BE2C (cell line): ENCODE measurements around the gene COL9A3.

ENCODE experiments used
- DNase-seq: peaks from one replicate; pipeline ENCODE4 v3.0.0-alpha.2; 2020
- H3K27me3 ChIP-seq: fragments of 250-450 bp; sonication (Bioruptor Pico); 2 replicates; pipeline ENCODE4 v1.5.1; 2020; ENCODE audit warnings: mild to moderate bottlenecking
- H3K36me3 ChIP-seq: fragments of 250-450 bp; sonication (Bioruptor Pico); 2 replicates; pipeline ENCODE4 v1.5.1; 2020; ENCODE audit warnings: mild to moderate bottlenecking
- H3K4me1 ChIP-seq: fragments of 250-450 bp; sonication (Bioruptor Pico); 2 replicates; pipeline ENCODE4 v1.5.1; 2020
- H3K4me3 ChIP-seq: 2 replicates; pipeline ENCODE4 v1.5.1; 2011; ENCODE audit warnings: low read depth, low read length
- H3K9me3 ChIP-seq: fragments of 250-450 bp; sonication (Bioruptor Pico); 2 replicates; pipeline ENCODE4 v1.5.1; 2020
- TF ChIP-seq, protein P1 (sequence below): IDR thresholded peaks from 2 replicates; pipeline ENCODE4 v1.5.1; 2012; ENCODE audit warnings: mild to moderate bottlenecking, low read depth, low read length

COL9A3 gene

DNA sequence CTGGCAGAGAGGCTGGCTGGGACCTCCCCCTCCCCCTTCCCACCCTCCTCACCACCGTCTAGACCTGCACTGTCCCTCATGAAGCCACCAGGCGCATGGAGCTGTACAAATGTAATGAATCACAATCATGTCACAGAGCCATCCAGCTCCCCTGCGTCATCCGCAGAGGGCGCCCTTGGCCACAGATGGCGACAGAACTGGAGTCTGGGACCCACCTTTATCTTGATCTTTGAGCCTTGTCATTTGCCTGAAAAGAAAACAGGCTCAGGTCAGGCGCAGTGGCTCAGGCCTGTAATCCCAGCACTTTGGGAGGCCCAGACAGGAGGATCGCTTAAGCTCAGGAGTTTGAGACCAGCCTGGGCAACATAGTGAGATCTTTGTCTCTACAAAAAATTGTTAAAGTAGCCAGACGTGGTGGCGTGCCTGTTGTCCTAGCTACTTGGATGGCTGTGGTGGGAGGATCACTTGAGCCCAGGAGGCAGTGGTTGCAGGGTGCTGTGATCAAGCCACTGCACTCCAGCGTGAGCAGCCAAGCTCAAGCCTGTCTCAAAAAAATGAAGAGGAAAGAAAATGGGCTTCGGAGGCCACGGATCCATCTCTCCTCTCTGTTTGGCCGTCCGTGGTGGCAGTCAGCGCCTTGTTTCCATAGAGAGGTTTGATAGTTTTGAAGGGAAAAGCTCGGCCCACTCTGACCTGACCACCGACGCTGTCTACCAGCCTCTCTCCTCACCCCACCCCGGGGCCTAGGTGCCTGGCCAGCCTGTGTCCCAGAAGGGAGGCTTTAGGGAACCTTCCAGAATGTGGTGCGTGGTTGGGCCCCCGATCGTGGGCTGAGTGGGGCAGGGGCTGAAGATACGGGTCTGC lies 6.2 kb downstream of the COL9A3 start:
- no peaks in the 10 kb centered on the region for H3K27me3 ChIP-seq
- H3K9me3 ChIP-seq: no peaks in the 10 kb centered on the region
- H3K36me3 ChIP-seq: no peaks in the 10 kb centered on the region
- H3K4me3 ChIP-seq: no peak overlapping the region
- TF ChIP-seq, protein P1, sequence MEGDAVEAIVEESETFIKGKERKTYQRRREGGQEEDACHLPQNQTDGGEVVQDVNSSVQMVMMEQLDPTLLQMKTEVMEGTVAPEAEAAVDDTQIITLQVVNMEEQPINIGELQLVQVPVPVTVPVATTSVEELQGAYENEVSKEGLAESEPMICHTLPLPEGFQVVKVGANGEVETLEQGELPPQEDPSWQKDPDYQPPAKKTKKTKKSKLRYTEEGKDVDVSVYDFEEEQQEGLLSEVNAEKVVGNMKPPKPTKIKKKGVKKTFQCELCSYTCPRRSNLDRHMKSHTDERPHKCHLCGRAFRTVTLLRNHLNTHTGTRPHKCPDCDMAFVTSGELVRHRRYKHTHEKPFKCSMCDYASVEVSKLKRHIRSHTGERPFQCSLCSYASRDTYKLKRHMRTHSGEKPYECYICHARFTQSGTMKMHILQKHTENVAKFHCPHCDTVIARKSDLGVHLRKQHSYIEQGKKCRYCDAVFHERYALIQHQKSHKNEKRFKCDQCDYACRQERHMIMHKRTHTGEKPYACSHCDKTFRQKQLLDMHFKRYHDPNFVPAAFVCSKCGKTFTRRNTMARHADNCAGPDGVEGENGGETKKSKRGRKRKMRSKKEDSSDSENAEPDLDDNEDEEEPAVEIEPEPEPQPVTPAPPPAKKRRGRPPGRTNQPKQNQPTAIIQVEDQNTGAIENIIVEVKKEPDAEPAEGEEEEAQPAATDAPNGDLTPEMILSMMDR: peak; percentile 75
- peaks cover 33% of the 10 kb centered on the region for H3K4me1 ChIP-seq
- DNase-seq: peak; percentile 91

DNA sequence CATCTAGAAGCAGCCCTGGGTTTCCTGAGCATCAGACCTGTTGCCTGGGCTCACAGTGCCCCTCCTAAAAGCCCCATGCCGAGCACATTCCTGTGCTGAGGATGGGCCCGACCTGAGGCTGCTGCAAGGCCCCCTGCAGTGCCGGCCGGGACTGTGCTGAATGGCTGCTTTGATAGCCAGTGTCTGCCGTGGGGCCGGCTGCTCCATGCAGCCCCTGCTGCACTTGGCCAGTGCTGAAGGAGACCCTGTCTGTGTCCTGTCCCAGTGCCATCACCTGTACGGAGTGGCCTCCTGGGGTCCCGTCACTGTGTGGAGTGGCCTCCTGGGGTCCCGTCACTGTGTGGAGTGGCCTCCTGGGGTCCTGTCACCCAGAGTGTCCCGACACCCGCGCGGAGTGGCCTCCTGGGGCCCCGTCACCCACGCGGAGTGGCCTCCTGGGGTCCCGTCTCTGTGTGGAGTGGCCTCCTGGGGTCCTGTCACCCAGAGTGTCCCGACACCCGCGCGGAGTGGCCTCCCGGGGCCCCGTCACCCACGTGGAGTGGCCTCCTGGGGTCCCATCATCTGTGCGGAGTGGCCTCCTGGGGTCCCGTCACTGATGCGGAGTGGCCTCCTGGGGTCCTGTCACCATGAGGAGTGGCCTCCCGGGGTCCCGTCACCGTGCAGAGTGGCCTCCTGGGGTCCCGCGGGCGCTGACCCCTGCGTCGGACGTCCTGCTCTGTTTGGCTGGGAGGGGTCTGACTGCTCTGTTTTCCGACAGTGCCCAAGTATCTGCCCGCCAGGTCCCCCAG lies 7.0 kb downstream of the COL9A3 start:
- Histone ChIP-seq H3K4me3 (no peak overlapping the region), H3K27me3 (no peaks in the 10 kb centered on the region), H3K36me3 (no peaks in the 10 kb centered on the region), H3K4me1 (peaks cover 26% of the 10 kb centered on the region), H3K9me3 (no peaks in the 10 kb centered on the region)
- DNase-seq: no peak
- TF ChIP-seq, protein P1: no peak

DNA sequence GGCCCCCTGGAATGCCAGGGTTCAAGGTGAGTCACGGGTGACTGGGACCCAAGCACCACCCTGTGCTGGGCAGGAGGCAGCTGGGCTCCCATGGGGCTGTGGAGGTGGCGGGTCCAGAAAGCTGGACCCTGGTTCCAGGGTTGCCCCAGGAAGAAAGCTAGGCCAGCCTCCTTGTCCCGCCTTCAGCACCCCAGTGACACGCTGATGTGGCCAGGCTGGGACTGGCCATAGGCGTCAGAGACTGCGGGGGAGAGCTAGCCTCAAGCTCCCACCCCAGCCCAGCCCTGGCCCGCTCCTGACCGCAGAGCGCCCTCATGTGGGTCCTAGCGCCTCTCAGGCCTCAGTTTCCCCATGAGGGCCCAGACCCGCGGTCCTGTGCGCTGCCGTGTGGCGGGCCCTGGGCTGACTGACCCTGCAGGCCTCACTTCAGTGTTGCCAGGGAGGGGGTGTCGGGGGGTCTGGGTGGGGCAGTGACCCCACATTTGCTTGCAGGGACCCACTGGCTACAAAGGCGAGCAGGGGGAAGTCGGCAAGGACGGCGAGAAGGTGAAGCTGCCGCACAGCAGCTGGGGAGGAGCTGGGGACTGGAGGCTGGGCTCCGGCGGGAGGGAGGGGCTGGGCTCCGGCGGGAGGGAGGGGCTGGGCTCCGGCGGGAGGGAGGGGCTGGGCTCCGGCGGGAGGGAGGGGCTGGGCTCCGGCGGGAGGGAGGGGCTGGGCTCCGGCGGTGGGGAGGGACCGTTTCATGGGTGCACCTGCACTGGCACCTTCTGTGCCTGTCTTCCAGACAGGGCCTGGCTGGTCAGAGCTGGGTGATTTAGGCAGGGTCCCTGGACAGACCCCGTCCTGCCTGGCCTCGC lies 7.9 kb downstream of the COL9A3 start:
- Histone ChIP-seq H3K4me1 (peaks cover 17% of the 10 kb centered on the region), H3K27me3 (no peaks in the 10 kb centered on the region), H3K36me3 (no peaks in the 10 kb centered on the region), H3K4me3 (no peak overlapping the region), H3K9me3 (no peaks in the 10 kb centered on the region)
- DNase-seq: peak; percentile 60
- TF ChIP-seq, protein P1: no peak

DNA sequence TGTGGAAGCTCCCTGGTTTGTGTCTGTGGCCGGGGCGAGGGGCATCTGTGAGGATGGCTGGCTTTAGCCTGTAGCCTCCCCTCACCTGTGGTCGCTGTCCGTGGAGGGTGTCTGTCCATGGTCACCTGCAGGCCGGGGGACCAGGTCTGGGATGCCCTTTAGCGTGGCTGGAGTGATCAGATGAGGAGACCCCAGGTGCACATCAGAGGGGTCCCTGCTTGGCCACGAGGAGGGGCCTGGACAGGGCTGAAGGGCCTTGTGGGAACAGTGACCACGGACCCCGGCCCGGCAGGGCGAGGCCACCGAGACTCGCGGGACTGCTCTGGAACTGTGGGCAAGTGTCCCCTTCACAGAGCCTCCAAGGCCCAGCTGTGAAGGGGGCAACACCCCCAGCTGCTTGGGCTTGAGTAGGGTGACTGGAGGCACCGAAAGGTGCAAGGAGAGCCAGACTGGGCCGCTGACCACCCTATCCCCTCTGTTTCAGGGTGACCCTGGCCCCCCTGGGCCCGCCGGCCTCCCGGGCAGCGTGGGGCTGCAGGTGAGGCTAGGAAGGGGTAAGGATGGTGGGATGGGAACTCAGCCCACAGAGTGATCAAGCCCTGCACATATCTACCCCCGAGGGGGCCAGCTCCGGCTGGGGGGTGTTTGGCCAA lies 8.6 kb downstream of the COL9A3 start:
- H3K4me3 ChIP-seq: no peak overlapping the region
- H3K36me3 ChIP-seq: no peaks in the 10 kb centered on the region
- H3K9me3 ChIP-seq: no peaks in the 10 kb centered on the region
- TF ChIP-seq, protein P1: no peak
- peaks cover 10% of the 10 kb centered on the region for H3K4me1 ChIP-seq
- no peak for DNase-seq
- no peaks in the 10 kb centered on the region for H3K27me3 ChIP-seq

DNA sequence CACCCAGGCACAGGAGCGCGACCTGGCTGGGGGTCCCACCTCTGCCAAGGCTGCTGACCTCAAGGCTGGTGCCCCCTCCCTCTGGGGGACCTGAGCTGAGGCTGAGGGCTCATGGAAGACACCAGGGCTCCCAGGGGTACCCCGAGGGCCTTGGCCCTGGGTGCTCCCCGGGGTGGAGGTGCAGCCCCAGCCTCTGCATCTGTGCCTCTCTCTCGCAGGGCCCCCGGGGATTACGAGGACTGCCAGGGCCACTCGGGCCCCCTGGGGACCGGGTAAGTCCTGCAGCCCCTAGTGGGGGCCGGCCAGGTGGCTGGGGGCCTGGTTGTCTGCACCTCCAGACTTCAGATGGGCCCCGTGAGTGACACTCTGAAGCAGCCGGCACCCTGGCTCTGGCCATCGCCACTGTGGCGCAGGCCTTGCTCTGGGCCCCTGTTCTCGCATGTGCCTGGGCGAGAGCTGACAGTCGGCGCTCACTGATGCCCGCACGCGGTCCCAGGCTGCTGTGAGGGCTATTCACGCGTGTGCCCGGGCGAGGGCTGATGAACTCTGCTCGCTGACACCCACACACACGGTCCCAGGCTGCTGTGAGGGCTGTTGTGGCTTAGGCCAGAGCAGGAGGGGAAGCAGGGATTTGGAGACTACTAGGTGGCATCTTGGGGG lies 9.3 kb downstream of the COL9A3 start:
- Histone ChIP-seq H3K27me3 (no peaks in the 10 kb centered on the region), H3K9me3 (no peaks in the 10 kb centered on the region), H3K4me1 (peaks cover 9% of the 10 kb centered on the region), H3K4me3 (no peak overlapping the region), H3K36me3 (no peaks in the 10 kb centered on the region)
- DNase-seq: no peak
- TF ChIP-seq, protein P1: no peak
